HUES64 (cell line): ENCODE results near the gene TET1. TPM values are rescaled to one million over a fixed set of nuclear protein-coding genes. Genes with fewer than 3 reads are reported as not detected.
"Not testable (repeated sequence)": the region's sequence is repeated elsewhere in the genome, so short reads cannot be mapped to it uniquely, and the experiment has no call there.

Experiments used
- H3K27ac ChIP-seq: 2 replicates; pipeline ENCODE4 v1.7.0; 2013; ENCODE audit warnings: low read depth, low read length, inconsistent platforms
- H3K27me3 ChIP-seq: 2 replicates; pipeline ENCODE4 v1.6.1; 2013; ENCODE audit warnings: mild to moderate bottlenecking, low read length; ENCODE audit not compliant: insufficient read depth
- H3K36me3 ChIP-seq: 2 replicates; pipeline ENCODE4 v1.6.1; 2013; ENCODE audit warnings: mild to moderate bottlenecking, low read length; ENCODE audit not compliant: insufficient read depth
- H3K4me1 ChIP-seq: 2 replicates; pipeline ENCODE4 v1.6.1; 2013; ENCODE audit warnings: mild to moderate bottlenecking, low read length, moderate library complexity; ENCODE audit not compliant: insufficient read depth
- H3K4me3 ChIP-seq: 2 replicates; pipeline ENCODE4 v1.5.1; 2013; ENCODE audit warnings: mild to moderate bottlenecking, low read length, moderate library complexity
- H3K9ac ChIP-seq: 2 replicates; pipeline ENCODE4 v1.6.1; 2013; ENCODE audit warnings: mild to moderate bottlenecking, low read depth, low read length
- H3K9me3 ChIP-seq: 2 replicates; pipeline ENCODE4 v1.6.1; 2013; ENCODE audit warnings: low read depth, low read length; ENCODE audit not compliant: insufficient read depth
- WGBS: fragments of 150-250, 120-280 bp; methylation state at CpG from one replicate; pipeline ENCODE4 v1.1.7; 2013; ENCODE audit warnings: missing lambda C conversion rate; 5-methylcytosine and 5-hydroxymethylcytosine counted together
- polyA plus RNA-seq, 2 experiments: library from polyadenylated mRNA; stranded (reverse); fragments of 50-300 nt; gene quantifications; one replicate each; pipeline ENCODE4 v1.2.3, GENCODE V29; 2013

Gene TET1
- 27.0 TPM for polyA plus RNA-seq (2013, experiment 1 of 2)
- 30.2 TPM for polyA plus RNA-seq (2013, experiment 2 of 2)

DNA sequence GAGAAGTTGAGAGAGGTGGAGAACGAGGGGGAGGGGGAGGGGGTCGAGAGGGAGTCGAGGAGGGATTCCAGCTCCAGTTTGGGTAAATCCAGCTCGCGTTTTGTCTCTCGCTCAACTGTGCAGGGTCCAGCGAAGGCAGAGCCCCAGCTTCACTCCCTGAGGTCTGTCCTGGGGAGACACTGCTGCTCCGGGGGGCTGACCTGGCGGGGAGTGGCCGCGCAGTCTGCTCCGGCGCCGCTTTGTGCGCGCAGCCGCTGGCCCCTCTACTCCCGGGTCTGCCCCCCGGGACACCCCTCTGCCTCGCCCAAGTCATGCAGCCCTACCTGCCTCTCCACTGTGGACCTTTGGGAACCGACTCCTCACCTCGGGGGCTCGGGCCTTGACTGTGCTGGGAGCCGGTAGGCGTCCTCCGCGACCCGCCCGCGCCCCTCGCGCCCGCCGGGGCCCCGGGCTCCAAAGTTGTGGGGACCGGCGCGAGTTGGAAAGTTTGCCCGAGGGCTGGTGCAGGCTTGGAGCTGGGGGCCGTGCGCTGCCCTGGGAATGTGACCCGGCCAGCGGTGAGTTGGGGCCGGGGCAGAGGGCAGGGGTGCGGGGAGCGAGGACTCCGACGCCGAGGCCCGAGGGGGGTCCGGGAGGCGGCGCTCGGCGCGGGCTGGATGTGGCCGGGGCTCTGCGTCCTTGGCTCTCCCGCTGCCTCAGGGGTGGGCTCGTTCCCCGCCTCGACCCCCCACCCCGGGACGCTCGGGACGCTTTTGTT, at the start of gene TET1:
TET1 (plus strand) TSS at position 152 of the 757 bp plus-strand sequence. CDS start 12,002 bp downstream, outside the sequence.
- under 1% methylated on average over 66 of the region's 66 CpGs for WGBS
- Histone ChIP-seq H3K36me3 (no peaks in the 10 kb centered on the region), H3K4me1 (peaks cover 10% of the 10 kb centered on the region), H3K9me3 (no peaks in the 10 kb centered on the region), H3K9ac (peak within 1 kb of the TSS; percentile 83), H3K4me3 (peak within 1 kb of the TSS; percentile 96), H3K27me3 (no peaks in the 10 kb centered on the region), H3K27ac (peak within 1 kb of the TSS; percentile 78)

DNA sequence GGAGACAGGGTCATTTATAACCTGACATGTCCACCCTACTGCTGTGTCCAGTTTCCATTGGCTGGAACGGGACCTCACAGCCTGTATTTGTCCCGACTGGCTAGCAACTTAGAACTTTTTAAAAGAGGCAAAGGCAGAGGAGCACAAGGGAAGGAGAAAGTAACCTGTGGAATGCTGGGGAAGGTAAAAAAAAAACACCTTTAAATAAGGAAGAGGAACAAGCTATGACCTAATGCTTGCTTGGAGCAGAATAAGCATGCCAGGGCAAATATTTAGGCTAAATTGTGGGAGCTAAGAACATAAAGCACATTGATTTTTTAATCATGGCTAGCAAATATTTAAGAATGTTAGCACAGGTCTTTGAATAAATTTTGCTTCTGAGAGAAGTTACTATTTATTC, 43.9 kb upstream of the TET1 start:
- 87% methylated on average over 2 of the region's 2 CpGs for WGBS

DNA sequence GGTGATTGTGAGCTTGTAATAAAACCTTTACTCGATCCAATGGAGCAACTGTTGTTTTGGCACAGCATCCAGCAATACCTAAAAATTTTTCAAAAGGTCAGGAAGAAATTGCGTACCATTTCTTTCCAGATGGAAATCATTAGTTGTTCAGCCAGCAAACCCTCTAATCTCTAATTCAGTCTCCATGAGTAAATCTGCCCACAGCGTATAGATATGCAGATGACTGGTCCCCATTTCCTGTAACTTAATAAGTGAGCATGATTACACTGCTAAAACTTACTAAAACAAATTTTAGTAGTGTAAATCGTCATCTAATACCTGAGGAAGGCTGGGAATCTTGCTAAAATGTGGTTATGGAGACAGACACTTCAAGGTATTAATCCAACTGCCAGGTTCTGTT, 43.4 kb upstream of the TET1 start:
- H3K9ac ChIP-seq, result no peak overlapping the region
- H3K36me3 ChIP-seq, result no peaks in the 10 kb centered on the region
- no peak overlapping the region for H3K4me3 ChIP-seq
- H3K4me1 ChIP-seq, result no peaks in the 10 kb centered on the region
- no peaks in the 10 kb centered on the region for H3K9me3 ChIP-seq
- H3K27me3 ChIP-seq, result no peaks in the 10 kb centered on the region
- no peak overlapping the region for H3K27ac ChIP-seq
- 65% methylated on average over 4 of the region's 4 CpGs for WGBS

More for the DNA sequence above, 43.9 kb upstream of the TET1 start:
- H3K36me3 ChIP-seq, H3K27ac ChIP-seq, H3K4me1 ChIP-seq, H3K27me3 ChIP-seq, H3K4me3 ChIP-seq, H3K9me3 ChIP-seq, H3K9ac ChIP-seq: not testable (repeated sequence)

DNA sequence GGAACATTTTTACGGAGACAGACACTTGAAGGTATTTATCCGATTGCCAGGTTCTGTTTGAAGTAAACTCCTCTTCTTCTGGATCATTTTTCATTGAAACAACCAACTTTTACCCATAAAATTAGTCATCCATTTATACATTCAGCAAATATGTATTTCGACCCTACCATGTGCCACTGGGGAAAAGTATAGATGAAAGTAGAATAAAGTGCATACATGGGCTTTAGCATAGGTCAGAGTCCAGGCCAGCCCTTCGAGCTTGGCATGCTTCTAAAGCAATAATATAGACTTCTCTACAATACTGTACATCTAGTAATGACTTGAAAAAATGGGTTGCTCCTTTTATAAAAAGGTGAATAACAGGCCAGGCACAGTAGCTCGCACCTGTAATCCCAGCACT, 42.9 kb upstream of the TET1 start:
- Histone ChIP-seq H3K27me3 (no peaks in the 10 kb centered on the region), H3K4me1 (no peaks in the 10 kb centered on the region), H3K4me3 (no peak overlapping the region), H3K36me3 (no peaks in the 10 kb centered on the region), H3K9me3 (no peaks in the 10 kb centered on the region), H3K27ac (no peak overlapping the region), H3K9ac (no peak overlapping the region)
- 97% methylated on average over 3 of the region's 5 CpGs for WGBS

DNA sequence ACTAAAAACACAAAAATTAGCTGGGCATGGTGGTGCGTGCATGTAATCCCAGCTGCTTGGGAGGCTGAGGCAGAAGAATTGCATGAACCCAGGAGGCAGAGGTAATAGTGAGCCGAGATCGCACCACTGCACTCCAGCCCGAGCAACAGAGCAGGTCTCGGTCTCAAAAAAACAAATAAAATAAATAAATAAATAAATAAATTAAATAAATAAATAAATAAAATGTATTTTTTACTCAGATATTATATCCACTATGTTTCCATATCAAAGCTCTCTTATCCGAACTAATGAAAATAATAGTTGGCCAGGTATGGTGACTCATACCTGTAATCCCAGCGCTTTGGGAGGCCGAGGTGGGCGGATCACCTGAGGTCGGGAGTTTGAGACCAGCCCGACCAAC, 41.5 kb upstream of the TET1 start:
- not testable (repeated sequence) for H3K27ac ChIP-seq, H3K9me3 ChIP-seq, H3K27me3 ChIP-seq, H3K4me1 ChIP-seq, H3K4me3 ChIP-seq, H3K36me3 ChIP-seq, H3K9ac ChIP-seq
- 100% methylated on average over 6 of the region's 11 CpGs for WGBS

DNA sequence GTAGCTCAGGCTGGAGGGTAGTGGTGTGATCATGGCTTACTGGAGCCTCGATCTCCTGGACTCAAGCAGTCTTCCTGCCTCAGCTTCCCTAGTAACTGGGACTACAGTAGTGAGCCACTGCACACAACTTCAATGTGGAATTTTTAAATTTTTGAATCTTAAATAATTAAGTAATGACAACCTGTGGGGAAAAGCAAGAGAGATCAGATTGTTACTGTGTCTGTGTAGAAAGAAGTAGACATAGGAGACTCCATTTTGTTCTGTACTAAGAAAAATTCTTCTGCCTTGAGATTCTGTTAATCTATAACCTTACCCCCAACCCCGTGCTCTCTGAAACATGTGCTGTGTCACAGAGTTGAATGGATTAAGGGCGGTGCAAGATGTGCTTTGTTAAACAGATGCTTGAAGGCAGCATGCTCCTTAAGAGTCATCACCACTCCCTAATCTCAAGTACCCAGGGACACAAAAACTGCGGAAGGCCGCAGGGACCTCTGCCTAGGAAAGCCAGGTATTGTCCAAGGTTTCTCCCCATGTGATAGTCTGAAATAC, 34.6 kb upstream of the TET1 start:
- WGBS, result 61% methylated on average over 3 of the region's 5 CpGs

DNA sequence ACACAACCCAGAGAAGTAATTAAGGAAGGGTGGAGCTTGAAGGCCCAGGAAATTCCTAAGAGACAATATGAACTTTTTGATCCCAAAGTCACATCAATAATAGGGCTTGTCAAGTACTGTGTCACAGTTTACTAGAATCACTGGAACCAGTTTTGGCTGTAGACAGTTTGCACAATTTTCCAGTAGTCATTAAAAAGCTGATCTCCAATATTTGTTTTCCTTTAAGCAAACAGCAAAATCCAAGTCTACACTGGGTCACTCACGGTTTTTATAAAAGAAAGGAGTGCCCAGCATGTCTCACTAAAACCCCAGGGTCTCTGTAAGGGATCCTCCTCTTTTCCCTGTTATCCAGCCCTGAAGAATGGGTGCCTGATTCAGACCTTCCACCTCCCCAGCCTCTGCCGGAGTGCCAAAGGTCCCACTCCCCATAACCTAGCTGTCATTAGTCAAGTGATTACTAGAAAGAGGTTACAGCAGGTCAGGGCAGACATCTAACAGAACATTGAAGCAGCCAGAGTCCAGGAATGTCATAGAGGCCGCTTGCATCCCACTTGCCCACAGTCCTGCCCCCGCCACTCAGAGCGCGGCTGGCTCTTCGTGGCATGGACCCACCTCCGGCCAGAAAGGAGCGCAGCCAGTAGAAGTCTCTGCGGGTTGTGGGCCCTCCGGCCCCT, 33.4 kb upstream of the TET1 start:
- WGBS, result 2% methylated on average over 11 of the region's 11 CpGs
- H3K4me1 ChIP-seq, result 0 out of 2 replicates have a peak, but pooled peaks cover 3% of the 10 kb centered on the region
- no peaks in the 10 kb centered on the region for H3K27me3 ChIP-seq
- no peaks in the 10 kb centered on the region for H3K36me3 ChIP-seq
- no peaks in the 10 kb centered on the region for H3K9me3 ChIP-seq
- peak overlapping the region; percentile 90 for H3K4me3 ChIP-seq
- H3K9ac ChIP-seq, result peak overlapping the region; percentile 71
- H3K27ac ChIP-seq, result peak overlapping the region; percentile 91

More for the DNA sequence above, 34.6 kb upstream of the TET1 start:
- not testable (repeated sequence) for H3K36me3 ChIP-seq, H3K9me3 ChIP-seq, H3K27me3 ChIP-seq, H3K27ac ChIP-seq, H3K4me1 ChIP-seq, H3K4me3 ChIP-seq
- H3K9ac ChIP-seq, result peak overlapping the region; percentile 55; the same call in 1 of the 2 replicates

DNA sequence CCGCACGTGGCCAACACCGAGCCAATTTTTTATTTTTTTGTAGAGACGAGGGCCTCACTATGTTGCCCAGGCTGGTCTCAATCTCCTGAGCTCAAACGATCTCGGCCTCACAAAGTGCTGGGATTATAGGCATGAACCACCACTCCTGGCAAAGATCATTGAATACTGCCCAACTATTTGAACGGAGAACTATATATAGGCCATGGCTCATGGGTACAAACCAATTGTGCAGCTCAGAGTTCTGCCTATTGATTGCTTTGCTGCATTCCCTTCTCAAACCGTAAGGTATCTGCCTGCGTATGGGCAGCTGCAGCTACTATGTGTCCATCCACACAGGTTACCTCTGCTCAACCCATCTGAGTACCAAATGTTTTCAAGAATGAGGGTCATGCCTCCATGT, 23.2 kb upstream of the TET1 start:
- Histone ChIP-seq H3K9ac (no peak overlapping the region), H3K4me3 (no peak overlapping the region), H3K9me3 (no peaks in the 10 kb centered on the region), H3K36me3 (no peaks in the 10 kb centered on the region), H3K27me3 (no peaks in the 10 kb centered on the region), H3K4me1 (no peaks in the 10 kb centered on the region), H3K27ac (no peak overlapping the region)
- WGBS, result 85% methylated on average over 9 of the region's 9 CpGs

DNA sequence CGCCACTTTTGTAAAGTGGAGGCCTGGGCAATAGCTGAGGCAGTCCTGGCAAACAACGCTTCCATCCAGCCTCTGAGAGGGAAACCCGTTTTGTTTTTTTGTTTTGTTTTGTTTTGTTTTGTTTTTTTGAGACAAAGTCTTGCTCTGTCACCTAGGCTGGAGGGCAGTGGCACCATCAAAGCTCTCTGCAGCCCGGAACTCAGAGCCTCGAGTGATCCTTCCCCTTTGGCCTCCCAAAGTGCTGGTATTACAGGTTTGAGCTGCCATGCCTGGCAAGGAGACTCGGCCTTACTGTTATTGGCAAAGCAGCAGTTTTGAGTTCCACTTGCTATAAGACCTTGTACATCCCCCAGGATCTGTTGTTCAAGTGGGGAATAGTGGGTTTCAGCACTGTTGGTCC, 22.3 kb upstream of the TET1 start:
- H3K9ac ChIP-seq, result no peak overlapping the region
- no peaks in the 10 kb centered on the region for H3K27me3 ChIP-seq
- H3K9me3 ChIP-seq, result no peaks in the 10 kb centered on the region
- no peaks in the 10 kb centered on the region for H3K36me3 ChIP-seq
- H3K4me3 ChIP-seq, result no peak overlapping the region
- no peak overlapping the region for H3K27ac ChIP-seq
- 90% methylated on average over 6 of the region's 6 CpGs for WGBS
- no peaks in the 10 kb centered on the region for H3K4me1 ChIP-seq

DNA sequence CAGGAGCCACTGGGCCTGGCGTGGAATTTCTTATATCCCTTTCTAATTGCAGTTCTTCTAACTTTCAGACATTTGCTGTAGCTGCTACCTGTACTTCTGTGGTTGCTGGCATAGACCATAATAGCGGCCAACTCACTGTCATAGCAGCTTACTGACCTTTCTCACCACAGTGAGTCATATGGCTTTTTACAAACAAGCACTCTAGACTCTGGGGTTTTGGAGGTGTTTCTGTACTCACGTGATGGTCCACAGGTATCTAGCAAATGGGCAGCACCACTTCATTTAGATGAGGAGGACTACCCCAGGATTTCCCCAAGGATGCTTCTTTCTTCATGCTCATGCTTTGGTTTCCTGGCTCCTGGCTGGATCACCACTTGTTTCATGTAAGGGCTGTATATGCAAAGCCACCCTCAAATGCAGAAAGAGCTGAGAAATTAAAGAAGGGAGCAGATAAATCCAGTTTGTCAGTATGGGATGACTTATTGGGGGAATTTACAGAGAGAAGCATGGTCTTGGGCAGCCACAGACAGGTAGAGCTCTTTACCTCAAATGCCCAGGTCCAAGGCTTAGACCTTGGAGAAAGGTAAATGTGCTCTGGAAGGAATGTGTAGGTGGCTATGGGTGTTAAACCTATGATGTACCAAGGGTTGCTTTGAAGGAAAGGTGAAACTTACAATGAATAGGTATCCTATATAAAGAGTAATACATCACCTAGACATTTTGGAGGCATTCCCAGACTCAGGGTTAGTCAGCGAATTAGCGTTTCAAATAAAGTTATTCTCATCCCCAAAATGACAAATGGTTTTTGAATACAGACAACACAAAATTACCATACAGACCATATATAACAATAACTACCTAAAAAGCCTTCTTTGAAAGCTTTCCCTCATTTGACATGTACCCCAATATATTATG, 16.9 kb upstream of the TET1 start:
- Histone ChIP-seq H3K9ac (no peak overlapping the region), H3K27me3 (no peaks in the 10 kb centered on the region), H3K4me3 (no peak overlapping the region), H3K9me3 (no peaks in the 10 kb centered on the region), H3K36me3 (no peaks in the 10 kb centered on the region), H3K4me1 (no peaks in the 10 kb centered on the region), H3K27ac (no peak overlapping the region)
- WGBS, result 90% methylated on average over 5 of the region's 5 CpGs
